HG03521 (cell line): ENCODE results near the gene NCOA7.
A peak's percentile ranks its signal among the peaks of the same experiment; 100 is the strongest.
"Not testable (repeated sequence)": the region's sequence is repeated elsewhere in the genome, so short reads cannot be mapped to it uniquely, and the experiment has no call there.

Experiments used
- ATAC-seq: cut with Tn5 transposase; IDR thresholded peaks from one replicate; pipeline ENCODE4 v1.9.1; 2021; ENCODE audit warnings: mild to moderate bottlenecking, moderate library complexity; ENCODE audit not compliant: unreplicated experiment

Gene NCOA7

GRCh38 chr6:125913864-125914351, 123.1 kb downstream of the NCOA7 start:
- no peak for ATAC-seq

- ATAC-seq = no peak
These were observed 127.5 kb downstream of the NCOA7 start for GRCh38 chr6:125918230-125918629.

GRCh38 chr6:125918681-125919566, 128.2 kb downstream of the NCOA7 start:
- peak; percentile 96 for ATAC-seq

GRCh38 chr6:125919618-125920017, 128.9 kb downstream of the NCOA7 start:
- peak; percentile 8 for ATAC-seq

- no peak for ATAC-seq
These were observed 131.6 kb downstream of the NCOA7 start for GRCh38 chr6:125922322-125922860.

GRCh38 chr6:125923366-125923877, 132.7 kb downstream of the NCOA7 start:
- no peak for ATAC-seq

GRCh38 chr6:125924169-125924568, 133.4 kb downstream of the NCOA7 start:
- no peak for ATAC-seq

- ATAC-seq = no peak
These were observed 134.1 kb downstream of the NCOA7 start for GRCh38 chr6:125924697-125925358.

GRCh38 chr6:125926711-125927110, 136.0 kb downstream of the NCOA7 start:
- ATAC-seq = no peak

- no peak for ATAC-seq
These were observed 137.0 kb downstream of the NCOA7 start for GRCh38 chr6:125927761-125928160.

- no peak for ATAC-seq
These were observed 140.1 kb downstream of the NCOA7 start for GRCh38 chr6:125930765-125931418.

GRCh38 chr6:125931733-125932450, 141.1 kb downstream of the NCOA7 start:
- ATAC-seq = peak; percentile 45

- no peak for ATAC-seq
These were observed 141.7 kb downstream of the NCOA7 start for GRCh38 chr6:125932451-125932795.

- ATAC-seq = not testable (repeated sequence)
These were observed 144.8 kb downstream of the NCOA7 start for GRCh38 chr6:125935520-125935919.

GRCh38 chr6:125939026-125939425, 148.3 kb downstream of the NCOA7 start:
- no peak for ATAC-seq

- ATAC-seq = no peak
These were observed 149.0 kb downstream of the NCOA7 start for GRCh38 chr6:125939791-125940190.

GRCh38 chr6:125940247-125941041, 149.7 kb downstream of the NCOA7 start:
- ATAC-seq = no peak

- ATAC-seq = no peak
These were observed 152.1 kb downstream of the NCOA7 start for GRCh38 chr6:125942672-125943527.
